CD4-positive, alpha-beta T cell (primary cell): ENCODE results near the gene COL20A1. TPM values are rescaled to one million over a fixed set of nuclear protein-coding genes. Genes with fewer than 3 reads are reported as not detected.
"Not testable (repeated sequence)": the region's sequence is repeated elsewhere in the genome, so short reads cannot be mapped to it uniquely, and the experiment has no call there.

Experiments
- ATAC-seq: fragments of 200-7000 bp; cut with Tn5 transposase; one replicate; pipeline ENCODE4 v1.10.0; 2022; ENCODE audit warnings: mild to moderate bottlenecking; ENCODE audit not compliant: poor library complexity
- CTCF ChIA-PET: fragments of 350-600 bp; sonication (Branson Sonifier 250); formaldehyde crosslinking; loops from one replicate; lab custom pipeline; 2021; ENCODE audit warnings: antibody characterized with exemption, inconsistent platforms; lab: Charles Lee
- POLR2A ChIA-PET: fragments of 350-600 bp; sonication (Branson Sonifier 250); formaldehyde crosslinking; loops from one replicate; lab custom pipeline; 2021; ENCODE audit warnings: antibody characterized with exemption, inconsistent platforms; lab: Charles Lee
- DNase-seq, 14 experiments: peaks; one replicate each; pipeline ENCODE4 v3.0.0-alpha.2; 2013 to 2020; ENCODE audit warnings: mixed read lengths in 2 of 14
- H3K27ac ChIP-seq, 2 donors: one replicate each; pipeline versions ENCODE4 v1.5.1 to v1.7.0; 2013; ENCODE audit warnings: low read length in 2 of 2, low read depth in 1 of 2, mild to moderate bottlenecking in 1 of 2
- H3K27me3 ChIP-seq, 2 experiments: 1 replicate in 1 of 2; 2 replicates in 1 of 2; pipeline versions ENCODE4 v1.6.1 to v1.7.0; 2013; ENCODE audit warnings: low read length in 2 of 2, control low read depth in 1 of 2, mild to moderate bottlenecking in 1 of 2, moderate library complexity in 1 of 2; ENCODE audit not compliant: insufficient read depth in 2 of 2, control insufficient read depth in 1 of 2
- H3K36me3 ChIP-seq: one replicate; pipeline ENCODE4 v1.6.1; 2013; ENCODE audit warnings: low read length, control low read depth; ENCODE audit not compliant: insufficient read depth
- H3K4me1 ChIP-seq: one replicate; pipeline ENCODE4 v1.6.1; 2013; ENCODE audit warnings: low read length, control low read depth; ENCODE audit not compliant: insufficient read depth
- H3K4me3 ChIP-seq: one replicate; pipeline ENCODE4 v1.5.1; 2013; ENCODE audit warnings: mild to moderate bottlenecking, low read length, moderate library complexity
- H3K9me3 ChIP-seq, 2 experiments: 1 replicate in 1 of 2; 2 replicates in 1 of 2; pipeline versions ENCODE4 v1.6.1 to v1.7.0; 2013; ENCODE audit warnings: low read length in 2 of 2, mild to moderate bottlenecking in 2 of 2, control low read depth in 1 of 2, moderate library complexity in 1 of 2; ENCODE audit not compliant: control insufficient read depth in 1 of 2, insufficient read depth in 1 of 2
- H3K27ac Mint-ChIP-seq: one replicate; pipeline ENCODE4 v1.8.0; 2020; ENCODE audit warnings: mixed read lengths
- H3K27me3 Mint-ChIP-seq: one replicate; pipeline ENCODE4 v1.8.0; 2021; ENCODE audit warnings: mixed read lengths
- H3K36me3 Mint-ChIP-seq: one replicate; pipeline ENCODE4 v1.8.0; 2021; ENCODE audit warnings: low read depth, mixed read lengths
- H3K4me1 Mint-ChIP-seq: one replicate; pipeline ENCODE4 v1.8.0; 2021; ENCODE audit warnings: low read depth, mixed read lengths
- H3K4me3 Mint-ChIP-seq: one replicate; pipeline ENCODE4 v1.8.0; 2020; ENCODE audit warnings: mild to moderate bottlenecking, mixed read lengths
- H3K9me3 Mint-ChIP-seq: one replicate; pipeline ENCODE4 v1.8.0; 2020; ENCODE audit warnings: mixed read lengths
- CTCF ChIP-seq: fragments of 200-600 bp; IDR thresholded peaks from one replicate; pipeline ENCODE4 v1.8.0; 2022; ENCODE audit warnings: antibody characterized with exemption, mild to moderate bottlenecking
- intact Hi-C, 2 experiments: fragments of 100-400 bp; cut with DNase I in 1 of 2; cut with micrococcal nuclease in 1 of 2; formaldehyde crosslinking; loops; one replicate each; pipeline versions ENCODE4 v1.15.1 to v1.9.0; 2023 to 2025; cut with DNase I, micrococcal nuclease
- total RNA-seq, 174 experiments: library from RNA in 2 of 174; stranded (reverse) in 2 of 174; gene quantifications; one replicate each; pipeline ENCODE4 v1.2.3 and lab custom pipeline; 2021 to 2026

Gene COL20A1
- total RNA-seq, 2 experiments from 2014 or later: 0.03 TPM; not detected in 1

GRCh38 chr20:63332488-63333240, 39.7 kb downstream of the COL20A1 start:
- Histone ChIP-seq H3K27me3 (peaks cover 1 to 6% of the 10 kb centered on the region in 2 experiments), H3K4me3 (no peak overlapping the region), H3K9me3 (peaks cover 8 to 59% of the 10 kb centered on the region in 2 experiments), H3K36me3 (no peaks in the 10 kb centered on the region), H3K4me1 (no peaks in the 10 kb centered on the region), H3K27ac (no peak overlapping the region)
- H3K27me3 Mint-ChIP-seq: peaks cover 34% of the 10 kb centered on the region
- peaks cover 8% of the 10 kb centered on the region for H3K9me3 Mint-ChIP-seq
- no peak overlapping the region for H3K27ac Mint-ChIP-seq
- H3K36me3 Mint-ChIP-seq: no peaks in the 10 kb centered on the region
- POLR2A ChIA-PET: no interaction called here
- H3K4me3 Mint-ChIP-seq: no peak overlapping the region
- no peak for TF ChIP-seq CTCF
- no peaks in the 10 kb centered on the region for H3K4me1 Mint-ChIP-seq
- DNase-seq (no peak), ATAC-seq (no peak)
- intact Hi-C loops: no loop called here
- CTCF ChIA-PET: no interaction called here

GRCh38 chr20:63333241-63333836, 40.4 kb downstream of the COL20A1 start:
- no peak overlapping the region for H3K4me3 ChIP-seq
- POLR2A ChIA-PET: no interaction called here
- DNase-seq (no peak), ATAC-seq (no peak)
- H3K36me3 ChIP-seq: no peaks in the 10 kb centered on the region
- Mint-ChIP-seq H3K9me3 (peaks cover 8% of the 10 kb centered on the region), H3K36me3 (no peaks in the 10 kb centered on the region), H3K27ac (no peak overlapping the region), H3K27me3 (peaks cover 34% of the 10 kb centered on the region), H3K4me3 (no peak overlapping the region), H3K4me1 (no peaks in the 10 kb centered on the region)
- H3K27me3 ChIP-seq: peaks cover 5 to 6% of the 10 kb centered on the region in 2 experiments
- no peak for TF ChIP-seq CTCF
- no peaks in the 10 kb centered on the region for H3K4me1 ChIP-seq
- no peak overlapping the region for H3K27ac ChIP-seq
- CTCF ChIA-PET: no interaction called here
- H3K9me3 ChIP-seq: peaks cover 8 to 59% of the 10 kb centered on the region in 2 experiments
- intact Hi-C loops: no loop called here

- no peak overlapping the region for H3K4me3 ChIP-seq
- ATAC-seq (no peak), DNase-seq (no peak)
- peaks cover 5 to 6% of the 10 kb centered on the region in 2 experiments for H3K27me3 ChIP-seq
- Mint-ChIP-seq H3K4me3 (no peak overlapping the region), H3K36me3 (no peaks in the 10 kb centered on the region), H3K4me1 (no peaks in the 10 kb centered on the region), H3K27me3 (peaks cover 38% of the 10 kb centered on the region), H3K9me3 (peaks cover 8% of the 10 kb centered on the region), H3K27ac (no peak overlapping the region)
- no peaks in the 10 kb centered on the region for H3K36me3 ChIP-seq
- peaks cover 8 to 52% of the 10 kb centered on the region in 2 experiments for H3K9me3 ChIP-seq
- no peak for TF ChIP-seq CTCF
- no peak overlapping the region for H3K27ac ChIP-seq
- no peaks in the 10 kb centered on the region for H3K4me1 ChIP-seq
- ChIA-PET POLR2A (no interaction called here), CTCF (no interaction called here)
- intact Hi-C loops: no loop called here
Observed at GRCh38 chr20:63334356-63334755, 41.4 kb downstream of the COL20A1 start.

- H3K27me3 Mint-ChIP-seq: peaks cover 38% of the 10 kb centered on the region
- DNase-seq, POLR2A ChIA-PET, H3K27ac Mint-ChIP-seq, H3K36me3 Mint-ChIP-seq, H3K36me3 ChIP-seq, H3K4me1 Mint-ChIP-seq, H3K27me3 ChIP-seq, H3K27ac ChIP-seq, intact Hi-C loops, H3K4me3 Mint-ChIP-seq, H3K9me3 Mint-ChIP-seq, H3K4me1 ChIP-seq, H3K4me3 ChIP-seq, ATAC-seq, CTCF ChIA-PET: not testable (repeated sequence)
- H3K9me3 ChIP-seq: peaks cover 8 to 45% of the 10 kb centered on the region in 2 experiments
Observed at GRCh38 chr20:63335060-63335459, 42.1 kb downstream of the COL20A1 start.
